Astrocyte (in vitro differentiated cells and primary cell): Measurements from ENCODE around the gene B3GAT3. TPM values are rescaled to one million over a fixed set of nuclear protein-coding genes. Genes with fewer than 3 reads are reported as not detected.

Source experiments
- DNase-seq: peaks from one replicate; pipeline ENCODE4 v3.0.0-alpha.2; 2010; ENCODE audit warnings: low read depth
- FAIRE-seq: peaks from 2 replicates; lab custom pipeline; 2011; peaks lifted over from hg19 to GRCh38; lab: Jason Lieb, UNC
- H2AFZ ChIP-seq: 2 replicates; pipeline ENCODE4 v1.6.0; 2012; ENCODE audit warnings: low read depth, low read length, inconsistent platforms
- H3K27ac ChIP-seq: 2 replicates; pipeline ENCODE4 v1.5.1; 2011; ENCODE audit warnings: low read depth, low read length, inconsistent platforms
- H3K27me3 ChIP-seq: 2 replicates; pipeline ENCODE4 v1.6.0; 2011; ENCODE audit warnings: low read length, inconsistent platforms; ENCODE audit not compliant: insufficient read depth
- H3K36me3 ChIP-seq: 2 replicates; pipeline ENCODE4 v1.5.1; 2011; ENCODE audit warnings: low read length, inconsistent platforms; ENCODE audit not compliant: insufficient read depth
- H3K4me1 ChIP-seq: 2 replicates; pipeline ENCODE4 v1.5.1; 2011; ENCODE audit warnings: low read length, inconsistent platforms; ENCODE audit not compliant: insufficient read depth
- H3K4me2 ChIP-seq: 2 replicates; pipeline ENCODE4 v1.6.0; 2012; ENCODE audit warnings: low read length, inconsistent platforms
- H3K4me3 ChIP-seq: 2 replicates; pipeline ENCODE4 v1.5.1; 2011; ENCODE audit warnings: low read depth, mild to moderate bottlenecking, low read length, inconsistent platforms; ENCODE audit not compliant: insufficient read depth
- H3K79me2 ChIP-seq: 2 replicates; pipeline ENCODE4 v1.6.0; 2012; ENCODE audit warnings: mild to moderate bottlenecking, low read length, inconsistent platforms; ENCODE audit not compliant: insufficient read depth
- H3K9ac ChIP-seq: 2 replicates; pipeline ENCODE4 v1.6.0; 2012; ENCODE audit warnings: mild to moderate bottlenecking, low read length, inconsistent platforms
- H3K9me3 ChIP-seq: 2 replicates; pipeline ENCODE4 v1.5.1; 2012; ENCODE audit warnings: low read depth, mild to moderate bottlenecking, low read length, inconsistent platforms; ENCODE audit not compliant: insufficient read depth
- H4K20me1 ChIP-seq: 2 replicates; pipeline ENCODE4 v1.6.0; 2012; ENCODE audit warnings: low read length, inconsistent platforms; ENCODE audit not compliant: insufficient read depth
- H3K27ac Mint-ChIP-seq: one replicate; pipeline ENCODE4 v1.8.0; 2021; ENCODE audit warnings: mild to moderate bottlenecking, mixed read lengths; ENCODE audit not compliant: unreplicated experiment
- H3K27me3 Mint-ChIP-seq: one replicate; pipeline ENCODE4 v1.8.0; 2021; ENCODE audit warnings: low read depth, mixed read lengths; ENCODE audit not compliant: unreplicated experiment
- H3K36me3 Mint-ChIP-seq: one replicate; pipeline ENCODE4 v1.8.0; 2021; ENCODE audit warnings: low read depth, mixed read lengths; ENCODE audit not compliant: unreplicated experiment
- H3K4me1 Mint-ChIP-seq: one replicate; pipeline ENCODE4 v1.8.0; 2021; ENCODE audit warnings: low read depth, mixed read lengths; ENCODE audit not compliant: unreplicated experiment
- H3K4me3 Mint-ChIP-seq: one replicate; pipeline ENCODE4 v1.8.0; 2021; ENCODE audit warnings: mild to moderate bottlenecking, moderate library complexity, mixed read lengths; ENCODE audit not compliant: unreplicated experiment
- H3K9me3 Mint-ChIP-seq: one replicate; pipeline ENCODE4 v1.8.0; 2021; ENCODE audit warnings: mild to moderate bottlenecking, mixed read lengths; ENCODE audit not compliant: unreplicated experiment
- EZH2 ChIP-seq: IDR thresholded peaks from 2 replicates; pipeline ENCODE4 v1.6.1; 2012; ENCODE audit warnings: mild to moderate bottlenecking, low read length, inconsistent platforms; ENCODE audit not compliant: insufficient read depth
- total RNA-seq: library from RNA; stranded (reverse); gene quantifications from 2 replicates; pipeline ENCODE4 v1.2.1, GENCODE V29; 2021
- TF ChIP-seq, protein P1 (sequence below): IDR thresholded peaks from 2 replicates; pipeline ENCODE4 v1.5.1; 2011; ENCODE audit warnings: low read depth, mild to moderate bottlenecking, inconsistent platforms, low read length, moderate library complexity; ENCODE audit not compliant: insufficient read depth

Gene B3GAT3
- total RNA-seq, 1 donor from 2014 or later, result 52.4 TPM

DNA sequence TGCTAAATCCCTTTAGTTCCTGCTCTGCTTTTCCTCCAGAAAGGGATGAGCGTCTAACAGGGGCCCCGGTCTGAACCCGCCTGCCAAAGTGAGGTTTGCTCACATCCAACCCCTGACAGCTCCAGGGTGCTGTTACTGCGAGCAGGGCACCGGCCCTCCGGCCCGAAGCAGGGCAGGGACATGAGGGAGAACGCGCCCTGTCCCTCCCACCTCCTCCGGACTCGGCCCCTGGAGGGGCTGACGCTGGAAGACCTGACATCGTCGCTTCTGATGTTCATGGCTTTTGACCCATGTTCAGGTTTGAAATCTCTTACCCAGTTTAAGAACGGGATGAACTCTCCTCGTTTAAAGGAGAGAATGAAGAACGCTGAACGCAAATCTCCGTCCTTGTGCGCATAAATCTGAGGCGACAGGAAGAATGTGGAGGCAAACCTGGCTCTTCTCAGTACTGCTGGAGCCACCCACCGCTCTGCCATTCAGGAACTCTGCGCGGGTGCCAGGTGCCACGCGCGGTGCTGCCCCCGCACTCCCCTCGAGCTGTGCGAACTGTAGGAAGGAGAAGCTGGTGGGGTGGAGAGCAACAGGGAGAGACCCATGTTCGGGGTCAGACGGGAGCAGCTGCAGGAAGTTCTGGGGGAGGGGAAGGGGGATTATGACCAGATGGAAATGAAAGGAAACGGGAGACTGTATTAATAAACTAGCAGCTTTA lies 47.3 kb downstream of the B3GAT3 start:
- FAIRE-seq (no peak), DNase-seq (no peak)
- H3K27me3 ChIP-seq, result no peaks in the 10 kb centered on the region
- H3K9me3 Mint-ChIP-seq, result no peaks in the 10 kb centered on the region
- H4K20me1 ChIP-seq, result peaks cover 38% of the 10 kb centered on the region
- H3K79me2 ChIP-seq, result peaks cover 74% of the 10 kb centered on the region
- H3K4me1 ChIP-seq, result peaks cover 39% of the 10 kb centered on the region
- peak overlapping the region; percentile 57 for H2AFZ ChIP-seq
- peak overlapping the region; percentile 99 for H3K27ac Mint-ChIP-seq
- H3K4me2 ChIP-seq, result peak overlapping the region; percentile 97
- H3K27ac ChIP-seq, result peak overlapping the region; percentile 92
- peak overlapping the region; percentile 95 for H3K9ac ChIP-seq
- H3K4me3 ChIP-seq, result peak overlapping the region; percentile 78
- H3K4me1 Mint-ChIP-seq, result peaks cover 31% of the 10 kb centered on the region
- no peaks in the 10 kb centered on the region for H3K9me3 ChIP-seq
- H3K4me3 Mint-ChIP-seq, result peak overlapping the region; percentile 100
- peaks cover 30% of the 10 kb centered on the region for H3K36me3 Mint-ChIP-seq
- peaks cover 20% of the 10 kb centered on the region for H3K36me3 ChIP-seq
- TF ChIP-seq, protein P1, sequence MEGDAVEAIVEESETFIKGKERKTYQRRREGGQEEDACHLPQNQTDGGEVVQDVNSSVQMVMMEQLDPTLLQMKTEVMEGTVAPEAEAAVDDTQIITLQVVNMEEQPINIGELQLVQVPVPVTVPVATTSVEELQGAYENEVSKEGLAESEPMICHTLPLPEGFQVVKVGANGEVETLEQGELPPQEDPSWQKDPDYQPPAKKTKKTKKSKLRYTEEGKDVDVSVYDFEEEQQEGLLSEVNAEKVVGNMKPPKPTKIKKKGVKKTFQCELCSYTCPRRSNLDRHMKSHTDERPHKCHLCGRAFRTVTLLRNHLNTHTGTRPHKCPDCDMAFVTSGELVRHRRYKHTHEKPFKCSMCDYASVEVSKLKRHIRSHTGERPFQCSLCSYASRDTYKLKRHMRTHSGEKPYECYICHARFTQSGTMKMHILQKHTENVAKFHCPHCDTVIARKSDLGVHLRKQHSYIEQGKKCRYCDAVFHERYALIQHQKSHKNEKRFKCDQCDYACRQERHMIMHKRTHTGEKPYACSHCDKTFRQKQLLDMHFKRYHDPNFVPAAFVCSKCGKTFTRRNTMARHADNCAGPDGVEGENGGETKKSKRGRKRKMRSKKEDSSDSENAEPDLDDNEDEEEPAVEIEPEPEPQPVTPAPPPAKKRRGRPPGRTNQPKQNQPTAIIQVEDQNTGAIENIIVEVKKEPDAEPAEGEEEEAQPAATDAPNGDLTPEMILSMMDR, result no peak
- TF ChIP-seq EZH2, result no peak
- no peaks in the 10 kb centered on the region for H3K27me3 Mint-ChIP-seq

DNA sequence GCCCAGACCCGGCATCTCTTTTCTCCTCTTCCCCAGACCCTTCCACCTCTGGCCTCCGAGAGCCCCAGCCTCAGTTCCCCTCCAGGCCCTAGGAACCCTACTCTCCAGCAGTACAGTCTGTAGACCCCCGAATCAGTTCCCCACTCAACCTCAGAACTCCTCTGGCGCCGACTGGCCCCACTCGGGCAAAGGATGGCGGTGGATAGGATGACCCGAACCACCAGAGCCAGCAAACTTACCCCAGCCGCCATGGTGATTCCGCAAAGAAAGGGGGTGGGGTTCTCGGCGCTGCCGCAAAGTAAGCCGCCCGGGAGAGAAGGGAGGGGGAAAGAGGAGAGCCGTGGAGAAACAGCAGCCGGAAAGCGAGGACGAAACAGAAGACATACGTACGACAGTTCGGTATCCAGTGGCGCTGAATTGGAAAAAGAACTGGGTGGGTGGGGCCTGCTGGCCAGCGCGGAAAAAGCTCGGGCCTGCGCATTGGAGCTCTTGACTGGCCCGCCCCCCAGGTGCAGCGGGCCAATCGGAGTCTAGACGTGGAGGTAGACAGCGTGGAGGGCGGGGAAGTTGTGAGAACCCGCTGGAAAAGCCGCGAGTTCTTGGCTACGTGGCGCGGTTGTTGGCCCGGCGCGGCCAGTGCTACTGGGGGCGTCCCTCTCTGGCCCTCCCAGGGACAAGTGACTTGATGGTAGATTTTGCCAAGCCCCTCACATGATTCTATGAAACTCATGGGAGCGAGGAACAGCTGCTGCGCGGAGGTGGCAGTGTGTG lies 48.0 kb downstream of the B3GAT3 start, which contains the start of gene EEF1G:
EEF1G (minus strand) TSS at position 300 of the 771 bp plus-strand sequence; CDS start at position 251, 49 bp downstream.
- H3K36me3 ChIP-seq, result peaks cover 23% of the 10 kb centered on the region
- H3K4me3 ChIP-seq, result peak within 1 kb of the TSS; percentile 95
- peak within 1 kb of the TSS; percentile 97 for H3K4me2 ChIP-seq
- peak within 1 kb of the TSS; percentile 92 for H3K27ac ChIP-seq
- peaks cover 81% of the 10 kb centered on the region for H3K79me2 ChIP-seq
- peak within 1 kb of the TSS; percentile 99 for H3K27ac Mint-ChIP-seq
- peaks cover 41% of the 10 kb centered on the region for H3K4me1 ChIP-seq
- H3K36me3 Mint-ChIP-seq, result peaks cover 30% of the 10 kb centered on the region
- no peaks in the 10 kb centered on the region for H3K9me3 ChIP-seq
- H3K27me3 Mint-ChIP-seq, result no peaks in the 10 kb centered on the region
- H3K4me1 Mint-ChIP-seq, result peaks cover 31% of the 10 kb centered on the region
- no peaks in the 10 kb centered on the region for H3K27me3 ChIP-seq
- FAIRE-seq (no peak), DNase-seq (peak; percentile 100)
- TF ChIP-seq, protein P1, result no peak
- TF ChIP-seq EZH2, result no peak
- peak within 1 kb of the TSS; percentile 96 for H3K9ac ChIP-seq
- H2AFZ ChIP-seq, result peak within 1 kb of the TSS; percentile 78
- peaks cover 46% of the 10 kb centered on the region for H4K20me1 ChIP-seq
- H3K4me3 Mint-ChIP-seq, result peak within 1 kb of the TSS; percentile 100
- no peaks in the 10 kb centered on the region for H3K9me3 Mint-ChIP-seq
